Activated T-cell treated with anti-CD3 and anti-CD28 coated beads, Interleukin-2, amount 50 U/mL, for 4 hours (primary cell): ENCODE results near the gene CALML3. TPM values are rescaled to one million over a fixed set of nuclear protein-coding genes. Genes with fewer than 3 reads are reported as not detected.

ENCODE experiments used
- ATAC-seq, 2 donors: fragments of 200-7000 bp; cut with Tn5 transposase; one replicate each; pipeline ENCODE4 v1.10.0; 2021
- DNase-seq: peaks from one replicate; pipeline ENCODE4 v3.0.0-alpha.2; 2020
- H3K27me3 Mint-ChIP-seq: one replicate; pipeline ENCODE4 v1.8.0; 2021; ENCODE audit warnings: low read depth, mixed read lengths
- H3K36me3 Mint-ChIP-seq: one replicate; pipeline ENCODE4 v1.8.0; 2022; ENCODE audit warnings: mixed read lengths; ENCODE audit not compliant: insufficient read depth
- H3K4me1 Mint-ChIP-seq: one replicate; pipeline ENCODE4 v1.8.0; 2021; ENCODE audit warnings: low read depth, mixed read lengths
- H3K4me3 Mint-ChIP-seq: one replicate; pipeline ENCODE4 v1.8.0; 2021; ENCODE audit warnings: mild to moderate bottlenecking, moderate library complexity, mixed read lengths
- H3K9me3 Mint-ChIP-seq: one replicate; pipeline ENCODE4 v1.8.0; 2021; ENCODE audit warnings: mixed read lengths
- total RNA-seq, 3 donors: library from RNA; stranded (reverse); gene quantifications; one replicate each; pipeline ENCODE4 v1.2.1, GENCODE V29; 2021

The CALML3 gene
- total RNA-seq, 3 donors from 2014 or later: not detected

DNA sequence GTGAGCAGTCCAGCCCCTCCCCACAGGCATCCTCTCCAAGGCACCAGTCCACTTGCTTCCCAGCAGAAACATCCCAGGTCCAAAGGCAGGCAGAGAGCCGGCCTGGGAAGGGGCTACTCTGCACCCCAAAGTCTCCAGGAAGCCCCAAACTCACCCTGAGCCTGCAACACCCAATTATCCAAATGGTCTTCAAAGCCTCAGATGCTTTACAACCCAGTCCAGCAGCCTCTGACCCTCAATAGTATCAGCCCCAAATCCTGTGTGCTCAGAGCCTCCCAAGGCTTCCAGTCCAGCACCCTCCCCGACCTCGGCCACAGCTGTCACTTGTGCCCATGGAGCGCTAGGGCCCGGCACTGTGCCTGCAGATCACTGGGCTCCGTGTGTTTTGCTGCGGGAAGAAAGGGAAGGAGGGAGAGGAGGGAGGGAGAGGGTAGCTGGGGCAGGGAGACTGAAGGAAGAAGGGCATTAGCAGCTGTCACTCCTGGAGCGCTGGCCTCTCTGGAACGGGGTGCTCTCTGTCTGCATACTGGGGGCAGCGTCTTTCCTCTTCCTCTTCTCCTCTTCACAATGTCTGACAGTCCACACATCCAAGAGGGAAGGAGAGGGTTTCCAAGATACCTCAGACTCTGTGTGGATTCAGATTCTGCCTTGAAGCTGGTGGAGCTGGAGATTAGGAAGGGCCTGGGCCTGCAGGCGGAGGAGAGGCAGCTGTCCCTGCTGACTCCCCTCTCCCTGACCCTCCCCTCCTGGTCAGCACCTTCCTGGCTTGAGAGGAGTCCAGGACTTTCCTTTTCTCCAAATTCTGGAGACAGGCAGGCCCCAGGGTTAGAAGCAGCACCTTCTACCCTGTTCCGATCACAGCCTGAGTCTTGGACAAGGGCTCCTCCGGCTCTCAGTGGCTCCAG is 38.6 kb upstream of the CALML3 start:
- Mint-ChIP-seq H3K9me3 (no peaks in the 10 kb centered on the region), H3K27me3 (no peaks in the 10 kb centered on the region)
- no peak for ATAC-seq

DNA sequence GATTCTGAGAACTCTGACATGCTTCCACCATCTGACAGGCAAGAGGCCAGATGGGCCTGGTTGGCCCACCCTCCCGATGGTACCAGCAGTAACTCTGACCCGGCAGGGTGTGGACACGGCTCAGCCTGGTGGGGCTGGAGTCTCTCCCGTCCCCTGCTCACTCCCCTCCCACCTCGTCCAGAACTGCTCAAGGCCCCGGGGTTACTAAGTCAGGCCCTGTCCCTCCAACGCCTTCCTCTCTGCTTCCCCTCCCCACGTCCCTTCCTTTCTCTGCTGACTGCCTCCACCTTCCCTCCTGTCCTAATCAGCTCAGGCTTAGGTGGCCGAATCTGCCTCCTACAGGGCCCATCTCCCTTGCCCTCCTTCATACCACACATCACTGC is 37.9 kb upstream of the CALML3 start:
- ATAC-seq: no peak

More for the DNA sequence above, 38.6 kb upstream of the CALML3 start:
- Mint-ChIP-seq H3K36me3 (no peaks in the 10 kb centered on the region), H3K4me3 (no peak overlapping the region), H3K4me1 (no peaks in the 10 kb centered on the region)
- no peak for DNase-seq

DNA sequence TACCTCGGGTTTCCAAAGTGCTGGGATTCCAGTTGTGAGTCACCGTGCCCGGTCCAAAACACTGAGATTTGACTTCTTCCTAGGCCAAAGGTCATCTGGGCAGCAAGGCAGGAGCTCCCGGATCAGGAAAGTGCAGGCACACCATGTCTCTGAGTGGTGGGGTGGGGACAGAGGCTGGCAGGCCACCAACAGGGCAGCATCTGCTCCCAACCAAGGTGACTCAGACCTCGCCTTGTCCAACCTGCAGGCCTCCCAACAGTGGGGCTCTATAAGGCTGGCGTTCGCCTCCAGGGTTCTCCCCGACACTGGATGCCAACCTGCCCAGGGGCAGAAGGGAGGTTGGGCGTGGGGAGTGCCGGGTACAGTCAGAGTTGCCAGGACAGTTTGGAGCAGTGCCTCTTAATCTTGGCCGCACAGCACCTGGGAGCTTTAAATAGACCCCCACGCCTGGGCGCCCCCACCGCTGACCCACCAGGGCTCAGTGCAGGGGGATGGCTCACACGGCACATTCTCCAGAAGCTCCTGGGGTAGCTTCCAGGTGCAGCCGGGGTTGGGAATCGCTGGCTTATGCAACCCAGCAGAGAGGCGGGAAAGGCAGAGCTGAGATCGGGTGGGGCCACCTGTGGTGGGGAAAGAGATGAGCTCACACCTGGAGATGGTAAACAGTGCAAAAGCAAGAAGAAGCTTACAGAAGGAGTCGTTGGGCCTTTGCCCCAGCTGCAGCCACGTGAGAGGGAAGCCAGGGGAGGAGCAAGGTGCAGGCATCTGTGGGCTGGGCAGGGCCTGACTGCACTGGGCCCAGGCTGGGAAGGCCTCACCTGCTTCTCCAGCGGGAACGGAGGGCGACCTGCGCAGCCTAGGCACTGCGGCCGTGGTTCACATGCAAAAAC is 36.2 kb upstream of the CALML3 start:
- no peak for ATAC-seq
- Mint-ChIP-seq H3K36me3 (no peaks in the 10 kb centered on the region), H3K4me1 (no peaks in the 10 kb centered on the region), H3K27me3 (no peaks in the 10 kb centered on the region), H3K9me3 (no peaks in the 10 kb centered on the region), H3K4me3 (no peak overlapping the region)
- no peak for DNase-seq

More for the DNA sequence above, 37.9 kb upstream of the CALML3 start:
- Mint-ChIP-seq H3K4me3 (no peak overlapping the region), H3K4me1 (no peaks in the 10 kb centered on the region), H3K9me3 (no peaks in the 10 kb centered on the region), H3K27me3 (no peaks in the 10 kb centered on the region), H3K36me3 (no peaks in the 10 kb centered on the region)
- no peak for DNase-seq

DNA sequence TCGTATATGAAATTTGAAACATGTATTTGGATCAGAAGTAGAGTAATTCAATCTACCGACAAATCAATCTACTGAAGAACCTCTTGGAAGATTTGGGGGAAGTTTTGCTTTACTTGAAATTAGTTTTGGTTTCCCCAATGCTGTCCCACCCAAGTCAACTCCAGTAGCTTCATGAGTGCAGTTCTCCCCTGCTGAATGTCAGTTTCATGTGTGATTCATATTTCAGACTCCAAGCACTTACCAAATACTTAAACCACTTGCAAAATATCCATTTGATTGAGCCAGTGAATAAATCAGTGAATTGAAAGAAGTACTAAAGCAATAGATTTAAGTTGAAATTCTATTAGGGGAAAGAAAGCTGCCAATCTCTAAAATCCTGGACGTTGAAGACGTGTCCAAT is 34.7 kb upstream of the CALML3 start:
- ATAC-seq: no peak
- DNase-seq: no peak
- H3K36me3 Mint-ChIP-seq: no peaks in the 10 kb centered on the region
- no peaks in the 10 kb centered on the region for H3K4me1 Mint-ChIP-seq
- no peak overlapping the region for H3K4me3 Mint-ChIP-seq
- no peaks in the 10 kb centered on the region for H3K9me3 Mint-ChIP-seq
- H3K27me3 Mint-ChIP-seq: no peaks in the 10 kb centered on the region

DNA sequence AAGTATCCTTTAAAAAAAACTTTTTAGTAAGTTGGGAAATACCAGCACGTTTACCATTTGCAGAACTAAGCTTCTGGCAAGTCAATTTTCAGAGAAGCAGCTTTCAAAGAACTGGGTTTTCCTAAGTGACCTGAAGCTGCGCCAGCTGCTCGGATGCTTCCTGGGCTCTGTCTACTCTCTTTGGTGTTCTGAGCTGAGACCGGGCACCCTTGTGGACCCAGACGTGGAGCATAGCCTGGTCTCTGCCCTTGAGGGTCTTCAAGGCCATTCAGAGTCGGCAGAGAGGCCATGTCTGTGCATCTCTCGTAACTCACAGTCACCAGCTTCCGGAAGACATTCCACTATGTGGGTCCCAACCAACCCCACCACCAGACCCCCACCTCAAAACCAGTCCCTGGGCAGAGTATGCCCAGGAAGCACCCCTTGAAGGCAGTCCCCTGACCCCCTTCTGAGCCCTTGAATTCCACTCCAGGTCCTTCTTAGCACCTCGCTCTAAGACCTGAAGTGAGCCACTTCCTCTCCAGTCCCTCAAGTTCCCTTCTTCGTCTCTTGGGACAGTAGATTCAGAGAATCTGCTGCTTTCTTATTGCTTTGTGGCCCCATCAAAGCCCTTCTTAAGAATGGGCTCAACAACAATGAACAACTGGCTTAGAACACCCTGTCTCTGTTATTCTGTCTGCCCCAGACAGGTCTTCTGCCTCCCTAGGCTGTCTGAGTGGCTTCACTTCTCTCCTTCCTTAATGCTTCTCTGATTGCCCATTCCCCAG is 33.9 kb upstream of the CALML3 start:
- ATAC-seq: no peak
- no peaks in the 10 kb centered on the region for H3K27me3 Mint-ChIP-seq
- H3K4me1 Mint-ChIP-seq: no peaks in the 10 kb centered on the region

DNA sequence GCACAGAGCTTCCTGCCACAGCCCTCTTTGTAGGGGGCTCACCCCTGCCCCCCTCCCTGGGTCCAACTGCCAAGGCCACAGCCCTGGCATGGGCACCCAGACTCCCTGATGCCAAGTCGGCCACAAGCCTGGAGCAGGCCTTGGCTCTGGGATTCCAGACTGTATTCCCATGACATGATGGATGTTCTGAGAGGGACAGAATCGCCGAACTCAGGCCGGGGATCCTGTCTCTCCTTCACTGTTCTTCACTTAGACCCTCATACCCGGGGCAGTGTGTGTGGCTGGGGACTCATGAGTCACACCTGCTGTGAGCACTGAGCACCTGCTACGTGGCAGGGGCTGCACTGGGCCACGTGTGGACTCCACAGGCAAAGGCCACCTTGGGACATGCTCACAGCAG is 33.3 kb upstream of the CALML3 start:
- no peaks in the 10 kb centered on the region for H3K4me1 Mint-ChIP-seq
- H3K9me3 Mint-ChIP-seq: no peaks in the 10 kb centered on the region
- no peak for ATAC-seq
- H3K27me3 Mint-ChIP-seq: no peaks in the 10 kb centered on the region
- no peak for DNase-seq
- H3K36me3 Mint-ChIP-seq: no peaks in the 10 kb centered on the region
- H3K4me3 Mint-ChIP-seq: no peak overlapping the region

More for the DNA sequence above, 33.9 kb upstream of the CALML3 start:
- H3K9me3 Mint-ChIP-seq: no peaks in the 10 kb centered on the region
- H3K4me3 Mint-ChIP-seq: no peak overlapping the region
- no peaks in the 10 kb centered on the region for H3K36me3 Mint-ChIP-seq
- DNase-seq: no peak

DNA sequence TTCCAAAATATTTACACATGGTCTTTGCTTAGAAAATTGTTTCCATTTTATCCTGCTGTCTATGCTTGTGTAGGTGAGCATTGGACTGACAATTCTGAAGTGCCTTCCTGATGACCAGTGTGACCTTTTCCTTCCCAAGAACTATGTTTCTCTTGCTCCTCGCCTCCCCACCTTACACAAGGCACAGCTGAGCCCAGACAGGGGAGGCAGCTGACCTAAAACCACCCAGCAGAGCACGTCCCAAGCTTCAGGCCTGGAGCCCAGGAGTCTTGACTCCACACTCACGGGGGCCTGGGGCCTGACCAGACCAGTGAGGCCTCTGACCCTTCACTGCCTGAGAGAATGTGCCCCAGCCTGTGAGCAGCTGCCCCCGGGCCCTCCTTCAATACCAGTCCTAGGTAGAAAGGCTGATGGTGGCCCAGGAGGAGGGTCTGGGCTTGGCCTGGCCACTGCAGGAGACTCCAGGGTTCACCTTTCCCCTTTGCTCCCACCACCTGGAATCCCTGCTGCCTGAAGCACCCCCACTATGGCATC is 32.4 kb upstream of the CALML3 start:
- no peak for DNase-seq
- Mint-ChIP-seq H3K9me3 (no peaks in the 10 kb centered on the region), H3K4me3 (no peak overlapping the region), H3K4me1 (no peaks in the 10 kb centered on the region), H3K27me3 (no peaks in the 10 kb centered on the region), H3K36me3 (no peaks in the 10 kb centered on the region)
- no peak for ATAC-seq

DNA sequence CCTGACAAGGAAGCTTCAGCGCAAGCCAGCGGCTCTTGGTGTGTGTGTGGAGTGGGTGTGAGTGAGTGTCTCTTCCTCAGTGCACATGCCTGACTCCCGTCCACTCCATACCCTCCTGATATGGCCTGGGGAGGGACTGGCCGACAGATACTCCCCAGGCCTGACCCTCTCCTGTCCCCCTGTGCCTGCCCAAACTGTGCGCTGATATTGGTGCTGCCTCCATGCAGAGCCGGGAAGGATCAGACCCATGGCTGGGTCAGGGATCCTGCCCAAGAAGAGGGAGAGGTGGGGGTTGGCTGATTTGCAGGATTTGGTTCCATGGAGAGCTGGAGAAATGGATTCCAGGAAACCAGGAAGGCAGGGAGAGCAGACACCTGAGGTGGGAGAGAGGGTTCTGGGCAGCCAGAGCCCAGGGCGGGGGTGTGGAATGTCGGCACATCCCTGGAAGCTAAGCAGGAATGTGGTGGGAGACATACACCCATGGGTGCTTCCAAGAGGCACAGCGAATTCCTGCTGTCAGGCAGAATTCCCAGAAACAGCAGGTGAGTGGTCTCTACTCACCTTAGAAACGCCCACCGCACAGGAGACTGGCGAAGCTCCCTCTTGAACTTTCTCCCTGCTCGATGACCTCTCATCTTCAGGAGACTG is 31.7 kb upstream of the CALML3 start:
- no peaks in the 10 kb centered on the region for H3K9me3 Mint-ChIP-seq
- H3K4me3 Mint-ChIP-seq: no peak overlapping the region
- DNase-seq (no peak), ATAC-seq (no peak)
- H3K36me3 Mint-ChIP-seq: no peaks in the 10 kb centered on the region
- no peaks in the 10 kb centered on the region for H3K27me3 Mint-ChIP-seq
- no peaks in the 10 kb centered on the region for H3K4me1 Mint-ChIP-seq

DNA sequence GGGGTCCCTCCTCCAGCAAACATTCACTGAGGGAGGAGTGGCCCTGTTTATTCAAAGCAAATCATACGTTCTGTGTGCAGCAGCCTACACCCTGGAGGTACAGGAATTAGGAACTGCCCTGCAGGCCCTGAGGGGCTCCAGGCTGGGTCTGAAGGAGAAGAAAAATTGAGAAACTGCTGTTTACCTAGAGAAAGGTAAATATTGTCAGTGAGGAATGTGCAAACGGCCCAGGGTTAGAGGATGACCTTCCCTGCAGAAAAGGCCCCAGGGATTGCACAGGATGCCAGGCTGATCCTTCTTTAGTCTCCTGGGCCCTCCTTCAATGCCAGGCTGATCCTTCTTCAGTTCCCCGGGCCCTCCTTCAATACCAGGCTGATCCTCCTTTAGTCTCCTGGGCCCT is 31.1 kb upstream of the CALML3 start:
- no peaks in the 10 kb centered on the region for H3K36me3 Mint-ChIP-seq
- H3K9me3 Mint-ChIP-seq: no peaks in the 10 kb centered on the region
- ATAC-seq: no peak
- no peak for DNase-seq
- no peak overlapping the region for H3K4me3 Mint-ChIP-seq
- no peaks in the 10 kb centered on the region for H3K27me3 Mint-ChIP-seq
- H3K4me1 Mint-ChIP-seq: no peaks in the 10 kb centered on the region

DNA sequence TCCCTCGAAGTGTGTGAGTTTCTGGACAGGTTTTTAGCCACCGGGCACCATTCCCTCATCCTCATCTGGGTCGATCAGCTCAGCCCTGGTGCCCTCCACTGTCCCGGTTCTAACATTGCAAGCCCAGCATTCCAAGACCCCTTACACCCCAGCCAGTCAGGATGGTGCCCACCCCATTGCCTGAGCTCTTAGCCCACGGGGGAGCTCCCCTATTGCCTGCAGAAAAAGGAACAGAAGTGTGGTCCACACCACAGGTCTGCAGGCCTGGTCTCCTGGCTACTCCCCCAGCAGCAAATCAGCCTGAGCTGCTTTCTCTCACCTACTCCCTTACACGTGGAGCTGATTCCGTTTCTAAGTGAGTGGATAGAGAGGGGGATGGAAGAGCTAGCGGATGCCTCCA is 30.1 kb upstream of the CALML3 start:
- no peaks in the 10 kb centered on the region for H3K9me3 Mint-ChIP-seq
- no peak for DNase-seq
- no peak for ATAC-seq
- H3K4me3 Mint-ChIP-seq: no peak overlapping the region
- no peaks in the 10 kb centered on the region for H3K27me3 Mint-ChIP-seq
- no peaks in the 10 kb centered on the region for H3K36me3 Mint-ChIP-seq
- no peaks in the 10 kb centered on the region for H3K4me1 Mint-ChIP-seq

DNA sequence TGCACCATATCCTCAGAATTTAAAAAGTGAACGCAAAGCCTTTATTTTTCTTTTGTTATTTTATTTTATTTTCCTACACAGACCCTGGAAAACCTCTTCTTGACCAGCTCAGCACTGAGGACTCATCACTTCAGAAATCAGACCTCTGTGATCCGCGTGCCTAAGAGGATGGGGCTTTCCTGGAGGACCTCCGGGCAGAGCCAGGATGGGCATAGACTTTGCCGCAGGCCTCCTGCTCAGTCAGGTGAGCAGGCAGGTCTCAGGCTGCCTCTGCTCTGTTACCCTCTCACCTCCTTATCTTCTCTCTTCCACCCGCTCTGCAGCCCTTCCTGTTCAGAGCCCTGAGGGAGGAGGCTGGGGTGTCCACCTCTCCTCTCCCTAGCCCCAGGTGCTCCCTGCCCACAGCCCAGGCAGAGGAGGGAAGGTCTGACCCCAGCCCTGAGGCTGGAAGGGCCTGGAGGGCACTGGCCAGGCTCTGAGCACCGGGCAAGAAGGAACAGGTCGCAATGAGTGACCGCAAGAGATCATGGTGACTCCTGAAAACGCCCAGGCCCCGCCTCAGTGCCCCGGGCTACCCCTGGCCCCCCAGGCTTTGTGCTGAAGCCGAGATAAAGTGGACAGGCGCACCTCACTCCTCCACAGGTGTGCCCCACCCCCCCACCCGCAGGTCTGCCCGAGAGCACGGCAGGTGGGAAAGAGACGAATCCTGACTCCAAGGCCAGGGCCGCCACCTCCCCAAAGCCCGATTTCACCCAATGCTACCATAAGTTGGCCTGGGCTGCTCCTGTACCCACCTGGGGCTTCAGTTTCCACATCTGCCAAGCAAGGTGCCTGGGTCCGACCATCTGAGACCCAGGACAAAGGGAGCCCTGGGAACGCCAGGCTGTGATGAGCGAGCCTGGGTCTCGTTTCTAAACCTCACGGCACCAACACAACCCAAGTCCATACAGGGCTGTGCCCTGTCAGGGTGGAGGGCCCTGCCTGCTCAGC is 28.2 kb upstream of the CALML3 start:
- Mint-ChIP-seq H3K4me1 (no peaks in the 10 kb centered on the region), H3K27me3 (no peaks in the 10 kb centered on the region), H3K4me3 (no peak overlapping the region), H3K36me3 (no peaks in the 10 kb centered on the region), H3K9me3 (no peaks in the 10 kb centered on the region)
- ATAC-seq: no peak
- no peak for DNase-seq

DNA sequence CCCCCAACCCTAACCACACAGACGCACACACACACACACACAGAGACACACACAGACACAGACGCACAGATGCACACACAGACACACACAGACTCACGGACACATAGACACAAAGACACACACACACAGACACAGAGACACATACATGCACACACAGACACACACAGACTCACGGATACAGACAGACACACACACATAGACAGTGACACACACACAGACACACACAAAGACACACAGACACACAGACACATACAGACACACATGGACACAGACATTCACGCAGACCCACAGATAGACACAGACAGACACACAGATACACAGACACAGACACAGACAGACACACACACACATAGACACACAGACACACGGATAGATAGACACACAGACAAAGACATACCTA is 27.5 kb upstream of the CALML3 start:
- DNase-seq (no peak), ATAC-seq (no peak)
- Mint-ChIP-seq H3K27me3 (no peaks in the 10 kb centered on the region), H3K9me3 (no peaks in the 10 kb centered on the region), H3K36me3 (no peaks in the 10 kb centered on the region), H3K4me1 (no peaks in the 10 kb centered on the region), H3K4me3 (no peak overlapping the region)
